Stimulated activated CD8-positive, alpha-beta memory T cell treated with anti-CD3 and anti-CD28 coated beads, Interleukin-12 subunit alpha, Interleukin-12 subunit beta, amount 100 ng/mL, for 24 hours (primary cell): ENCODE data around the gene CLDN16.

Source experiments
- DNase-seq: peaks from one replicate; pipeline ENCODE4 v3.0.0-alpha.2; 2020; ENCODE audit errors: extremely low read depth

The CLDN16 gene

GRCh38 chr3:190442240-190442639 lies 54.3 kb downstream of the CLDN16 start:
- no peak for DNase-seq

- DNase-seq: no peak
These were observed 55.3 kb downstream of the CLDN16 start for GRCh38 chr3:190443257-190443656.

- no peak for DNase-seq
These were observed 56.0 kb downstream of the CLDN16 start for GRCh38 chr3:190444006-190444405.

- DNase-seq: no peak
These were observed 56.7 kb downstream of the CLDN16 start for GRCh38 chr3:190444576-190445145.

GRCh38 chr3:190446573-190447279 lies 58.8 kb downstream of the CLDN16 start:
- DNase-seq: no peak

- DNase-seq: no peak
These were observed 60.3 kb downstream of the CLDN16 start for GRCh38 chr3:190448256-190448655.

- no peak for DNase-seq
These were observed 61.8 kb downstream of the CLDN16 start, which contains the start of gene TMEM207 for GRCh38 chr3:190449801-190450200. Gene TMEM207, minus strand, starts transcription at chr3:190449901. Its CDS starts 92 bp downstream, at chr3:190449809.

GRCh38 chr3:190455828-190456227 lies 67.9 kb downstream of the CLDN16 start:
- DNase-seq: no peak

- DNase-seq: no peak
These were observed 68.8 kb downstream of the CLDN16 start for GRCh38 chr3:190456770-190457169.

GRCh38 chr3:190458040-190458439 lies 70.1 kb downstream of the CLDN16 start:
- no peak for DNase-seq
